Nephron (organoid): ENCODE results near the gene FYCO1.
A peak's percentile ranks its signal among the peaks of the same experiment; 100 is the strongest.

Experiments used
- H3K27ac Mint-ChIP-seq, 3 experiments: 2 replicates each; pipeline ENCODE4 v1.8.0; 2020; ENCODE audit warnings: mixed read lengths in 3 of 3, mild to moderate bottlenecking in 2 of 3, moderate library complexity in 1 of 3
- H3K27me3 Mint-ChIP-seq: 2 replicates; pipeline ENCODE4 v1.8.0; 2021; ENCODE audit warnings: low read depth, mild to moderate bottlenecking, moderate library complexity, mixed read lengths
- H3K36me3 Mint-ChIP-seq: 2 replicates; pipeline ENCODE4 v1.8.0; 2020; ENCODE audit warnings: low read depth, mixed read lengths
- H3K4me1 Mint-ChIP-seq: 2 replicates; pipeline ENCODE4 v1.8.0; 2020; ENCODE audit warnings: mixed read lengths
- H3K4me3 Mint-ChIP-seq, 3 experiments: 2 replicates each; pipeline ENCODE4 v1.8.0; 2020; ENCODE audit warnings: mild to moderate bottlenecking in 3 of 3, mixed read lengths in 3 of 3, moderate library complexity in 2 of 3
- H3K9me3 Mint-ChIP-seq: 2 replicates; pipeline ENCODE4 v1.8.0; 2020; ENCODE audit warnings: mixed read lengths
- CTCF ChIP-seq, 3 experiments: fragments of 200-600 bp; sonication (generic); IDR thresholded peaks; one replicate each; pipeline ENCODE4 v1.5.0; 2021; ENCODE audit warnings: antibody characterized with exemption in 3 of 3; ENCODE audit not compliant: unreplicated experiment in 3 of 3

Gene FYCO1

DNA sequence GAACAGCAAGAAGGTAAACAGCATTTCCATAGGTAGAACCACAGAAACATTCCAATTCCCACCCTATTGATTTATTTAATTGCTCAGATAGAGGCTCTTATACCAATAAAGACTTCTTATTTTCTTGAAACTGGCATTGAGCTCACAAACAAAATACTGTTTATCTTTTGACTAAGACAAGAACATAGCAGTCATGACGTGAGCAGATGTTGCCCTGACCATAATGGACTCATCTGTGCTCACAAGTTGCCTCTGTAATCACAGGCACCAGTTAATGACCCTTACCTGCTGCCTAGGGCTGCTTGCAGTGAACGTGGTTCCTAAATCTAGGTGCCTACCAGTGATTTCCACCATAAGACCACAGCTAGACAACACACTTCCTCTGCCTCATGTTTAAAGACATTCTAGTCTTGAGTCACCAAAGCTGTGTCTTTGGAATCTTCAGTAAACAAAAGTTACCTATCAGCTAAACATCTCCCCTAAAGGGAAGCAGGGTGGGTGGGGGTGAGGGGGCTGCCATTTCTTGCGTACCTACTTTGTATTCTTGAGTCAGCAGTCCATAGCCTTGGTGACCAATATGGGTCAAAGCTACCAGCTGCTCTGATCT, 2.1 kb downstream of the FYCO1 start:
- H3K4me1 Mint-ChIP-seq = peaks cover 30% of the 10 kb centered on the region
- TF ChIP-seq CTCF (IDR thresholded peaks at IDR 0.05; ENCODE audit: unreplicated experiment in 3 of 3) = no peak
- H3K9me3 Mint-ChIP-seq = no peaks in the 10 kb centered on the region
- H3K4me3 Mint-ChIP-seq = peak overlapping the region in 2 of 3 experiments; percentile 64 to 71
- H3K36me3 Mint-ChIP-seq = no peaks in the 10 kb centered on the region
- H3K27ac Mint-ChIP-seq = no peak overlapping the region
- H3K27me3 Mint-ChIP-seq = peaks cover 12% of the 10 kb centered on the region

GRCh38 chr3:45992821-45993221, 2.8 kb downstream of the FYCO1 start:
- TF ChIP-seq CTCF (IDR thresholded peaks at IDR 0.05; ENCODE audit: unreplicated experiment in 3 of 3) = no peak
- no peak overlapping the region for H3K27ac Mint-ChIP-seq
- peaks cover 5% of the 10 kb centered on the region for H3K27me3 Mint-ChIP-seq
- H3K4me1 Mint-ChIP-seq = peaks cover 37% of the 10 kb centered on the region
- peak overlapping the region; percentile 59 to 71 (median 64) for H3K4me3 Mint-ChIP-seq
- H3K9me3 Mint-ChIP-seq = no peaks in the 10 kb centered on the region
- H3K36me3 Mint-ChIP-seq = no peaks in the 10 kb centered on the region

- Mint-ChIP-seq H3K4me1 (peaks cover 43% of the 10 kb centered on the region), H3K36me3 (no peaks in the 10 kb centered on the region), H3K27me3 (peaks cover 4% of the 10 kb centered on the region), H3K4me3 (no peak overlapping the region), H3K9me3 (no peaks in the 10 kb centered on the region), H3K27ac (no peak overlapping the region)
- TF ChIP-seq CTCF (IDR thresholded peaks at IDR 0.05; ENCODE audit: unreplicated experiment in 3 of 3) = no peak
These were observed 3.4 kb downstream of the FYCO1 start for GRCh38 chr3:45992133-45992729.

- Mint-ChIP-seq H3K27ac (no peak overlapping the region), H3K4me1 (peaks cover 52% of the 10 kb centered on the region), H3K4me3 (no peak overlapping the region), H3K27me3 (no peaks in the 10 kb centered on the region), H3K9me3 (no peaks in the 10 kb centered on the region), H3K36me3 (no peaks in the 10 kb centered on the region)
- no peak for TF ChIP-seq CTCF (IDR thresholded peaks at IDR 0.05; ENCODE audit: unreplicated experiment in 3 of 3)
These were observed 4.3 kb downstream of the FYCO1 start for GRCh38 chr3:45991341-45991740.

- Mint-ChIP-seq H3K27ac (no peak overlapping the region), H3K27me3 (no peaks in the 10 kb centered on the region), H3K36me3 (no peaks in the 10 kb centered on the region), H3K4me3 (no peak overlapping the region), H3K9me3 (no peaks in the 10 kb centered on the region), H3K4me1 (peaks cover 64% of the 10 kb centered on the region)
- TF ChIP-seq CTCF (IDR thresholded peaks at IDR 0.05; ENCODE audit: unreplicated experiment in 3 of 3) = no peak
These were observed 5.4 kb downstream of the FYCO1 start for GRCh38 chr3:45990181-45990580.

DNA sequence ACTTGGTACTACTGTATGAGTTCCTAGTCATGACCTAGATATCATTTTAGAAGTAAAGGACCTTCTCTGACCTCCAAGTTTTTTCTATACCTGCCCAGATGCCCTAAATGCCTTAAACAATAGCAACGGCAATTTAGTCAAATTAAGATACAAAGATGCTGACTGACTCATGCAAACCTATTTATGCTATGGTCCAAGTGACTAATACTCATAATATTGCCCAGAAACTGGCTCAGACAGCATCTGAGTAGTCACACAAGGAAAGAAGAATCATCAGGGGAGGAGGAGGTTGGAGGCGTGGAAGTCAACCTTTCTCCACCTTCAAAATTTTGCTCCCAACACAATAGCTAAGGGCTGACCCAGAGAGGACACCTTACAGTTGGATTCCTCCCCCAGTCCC, 6.8 kb downstream of the FYCO1 start:
- Mint-ChIP-seq H3K27me3 (no peaks in the 10 kb centered on the region), H3K4me3 (no peak overlapping the region), H3K9me3 (no peaks in the 10 kb centered on the region), H3K27ac (no peak overlapping the region), H3K36me3 (no peaks in the 10 kb centered on the region), H3K4me1 (peaks cover 76% of the 10 kb centered on the region)
- no peak for TF ChIP-seq CTCF (IDR thresholded peaks at IDR 0.05; ENCODE audit: unreplicated experiment in 3 of 3)
